Natural killer cell (primary cell): ENCODE results near the gene PSMC5. TPM values are rescaled to one million over a fixed set of nuclear protein-coding genes. Genes with fewer than 3 reads are reported as not detected.

ENCODE experiments used
- ATAC-seq, 3 donors: fragments of 150-1000 bp in 2 of 3; fragments of 200-7000 bp in 1 of 3; cut with Tn5 transposase; 1 replicate in 1 of 3; 2 replicates in 2 of 3; pipeline ENCODE4 v1.10.0; 2021; ENCODE audit warnings: mild to moderate bottlenecking in 2 of 3, moderate library complexity in 2 of 3
- DNase-seq, 2 donors: peaks; one replicate each; pipeline versions ENCODE4 v3.0.0 to v3.0.0-alpha.2; 2013 to 2021; ENCODE audit warnings: mixed read lengths in 1 of 2
- H3K27ac ChIP-seq: one replicate; pipeline ENCODE4 v1.5.1; 2013; ENCODE audit warnings: mild to moderate bottlenecking, low read length
- H3K27me3 ChIP-seq: one replicate; pipeline ENCODE4 v1.6.1; 2013; ENCODE audit warnings: low read length; ENCODE audit not compliant: control insufficient read depth, insufficient read depth
- H3K36me3 ChIP-seq: one replicate; pipeline ENCODE4 v1.6.1; 2013; ENCODE audit warnings: low read length; ENCODE audit not compliant: control insufficient read depth, insufficient read depth
- H3K4me1 ChIP-seq: one replicate; pipeline ENCODE4 v1.6.1; 2013; ENCODE audit warnings: low read length; ENCODE audit not compliant: control insufficient read depth, insufficient read depth
- H3K4me3 ChIP-seq: one replicate; pipeline ENCODE4 v1.5.1; 2013; ENCODE audit warnings: low read length
- H3K9me3 ChIP-seq: one replicate; pipeline ENCODE4 v1.6.1; 2013; ENCODE audit warnings: low read length; ENCODE audit not compliant: control insufficient read depth, insufficient read depth
- H3K27ac Mint-ChIP-seq, 2 donors: one replicate each; pipeline ENCODE4 v1.8.0; 2022; ENCODE audit warnings: mild to moderate bottlenecking in 2 of 2, mixed read lengths in 2 of 2, moderate library complexity in 1 of 2
- H3K27me3 Mint-ChIP-seq, 2 donors: one replicate each; pipeline ENCODE4 v1.8.0; 2022; ENCODE audit warnings: low read depth in 2 of 2, mixed read lengths in 2 of 2
- H3K36me3 Mint-ChIP-seq: one replicate; pipeline ENCODE4 v1.8.0; 2022; ENCODE audit warnings: mixed read lengths
- H3K4me1 Mint-ChIP-seq, 2 donors: one replicate each; pipeline ENCODE4 v1.8.0; 2022; ENCODE audit warnings: mixed read lengths in 2 of 2
- H3K4me3 Mint-ChIP-seq: one replicate; pipeline ENCODE4 v1.8.0; 2022; ENCODE audit warnings: mild to moderate bottlenecking, moderate library complexity, mixed read lengths
- H3K9me3 Mint-ChIP-seq, 2 donors: one replicate each; pipeline ENCODE4 v1.8.0; 2022; ENCODE audit warnings: mixed read lengths in 2 of 2
- CTCF ChIP-seq: fragments of 200-600 bp; IDR thresholded peaks from one replicate; pipeline ENCODE4 v1.8.0; 2022; ENCODE audit warnings: antibody characterized with exemption
- WGBS: methylation state at CpG from one replicate; pipeline ENCODE4 v1.1.7; 2013; ENCODE audit warnings: missing lambda C conversion rate; ENCODE audit not compliant: insufficient coverage; 5-methylcytosine and 5-hydroxymethylcytosine counted together
- intact Hi-C: fragments of 100-400 bp; cut with micrococcal nuclease; formaldehyde crosslinking; loops from one replicate; pipeline ENCODE4 v1.14.2; 2022
- total RNA-seq, 4 donors: library from RNA; stranded (reverse); fragments of 120-200 nt in 1 of 4; gene quantifications; one replicate each; pipeline versions ENCODE4 v1.2.3 to v1.2.4, GENCODE V29; 2013 to 2022

The PSMC5 gene
- total RNA-seq, 3 donors from 2014 or later (not counting 1 experiment from before 2014, with no cell fraction given), result 91.3 to 114 (median 100) TPM

GRCh38 chr17:63800783-63801182 is 26.4 kb upstream of the PSMC5 start:
- WGBS, result 100% methylated on average over 1 of the region's 1 CpG
- Histone ChIP-seq H3K4me1 (no peaks in the 10 kb centered on the region), H3K27me3 (no peaks in the 10 kb centered on the region), H3K36me3 (peaks cover 81% of the 10 kb centered on the region), H3K4me3 (no peak overlapping the region), H3K9me3 (no peaks in the 10 kb centered on the region), H3K27ac (no peak overlapping the region)
- H3K27ac Mint-ChIP-seq, result no peak overlapping the region
- intact Hi-C loops, result no loop called here
- no peak for TF ChIP-seq CTCF
- peaks cover 19% of the 10 kb centered on the region for H3K36me3 Mint-ChIP-seq
- no peaks in the 10 kb centered on the region for H3K27me3 Mint-ChIP-seq
- no peak overlapping the region for H3K4me3 Mint-ChIP-seq
- no peak for DNase-seq
- no peaks in the 10 kb centered on the region for H3K4me1 Mint-ChIP-seq
- no peaks in the 10 kb centered on the region for H3K9me3 Mint-ChIP-seq
- no peak for ATAC-seq

- intact Hi-C loops, result no loop called here
- ATAC-seq (no peak), DNase-seq (no peak)
- peak overlapping the region in 1 of 2 donors; percentile 48 for H3K27ac Mint-ChIP-seq
- peaks cover 27% of the 10 kb centered on the region for H3K36me3 Mint-ChIP-seq
- TF ChIP-seq CTCF, result no peak
- Histone ChIP-seq H3K36me3 (peaks cover 84% of the 10 kb centered on the region), H3K4me3 (no peak overlapping the region), H3K9me3 (no peaks in the 10 kb centered on the region), H3K4me1 (no peaks in the 10 kb centered on the region), H3K27ac (no peak overlapping the region), H3K27me3 (no peaks in the 10 kb centered on the region)
- H3K4me1 Mint-ChIP-seq, result no peaks in the 10 kb centered on the region
- no peaks in the 10 kb centered on the region for H3K9me3 Mint-ChIP-seq
- H3K4me3 Mint-ChIP-seq, result no peak overlapping the region
- H3K27me3 Mint-ChIP-seq, result no peaks in the 10 kb centered on the region
- 89% methylated on average over 1 of the region's 1 CpG for WGBS
Observed at GRCh38 chr17:63804328-63804727, 22.9 kb upstream of the PSMC5 start.

- H3K36me3 ChIP-seq, result peaks cover 84% of the 10 kb centered on the region
- H3K27ac ChIP-seq, result no peak overlapping the region
- ATAC-seq, result no peak
- Mint-ChIP-seq H3K4me3 (no peak overlapping the region), H3K36me3 (peaks cover 24% of the 10 kb centered on the region), H3K27me3 (no peaks in the 10 kb centered on the region), H3K9me3 (no peaks in the 10 kb centered on the region), H3K4me1 (no peaks in the 10 kb centered on the region), H3K27ac (no peak overlapping the region)
- TF ChIP-seq CTCF, result no peak
- no peak for DNase-seq
- intact Hi-C loops, result no loop called here
- no peak overlapping the region for H3K4me3 ChIP-seq
- no CpG with 5 or more reads among the region's 2 CpGs for WGBS
- H3K4me1 ChIP-seq, result no peaks in the 10 kb centered on the region
- no peaks in the 10 kb centered on the region for H3K9me3 ChIP-seq
- no peaks in the 10 kb centered on the region for H3K27me3 ChIP-seq
Observed at GRCh38 chr17:63805591-63805990, 21.6 kb upstream of the PSMC5 start.

- no peak for TF ChIP-seq CTCF
- ATAC-seq (no peak), DNase-seq (no peak)
- H3K27ac ChIP-seq, result no peak overlapping the region
- no peaks in the 10 kb centered on the region for H3K9me3 Mint-ChIP-seq
- no peak overlapping the region for H3K4me3 Mint-ChIP-seq
- WGBS, result 75% methylated on average over 7 of the region's 9 CpGs
- no peaks in the 10 kb centered on the region for H3K27me3 Mint-ChIP-seq
- peaks cover 37% of the 10 kb centered on the region for H3K36me3 Mint-ChIP-seq
- H3K27ac Mint-ChIP-seq, result no peak overlapping the region
- H3K4me3 ChIP-seq, result no peak overlapping the region
- no peaks in the 10 kb centered on the region for H3K9me3 ChIP-seq
- no peaks in the 10 kb centered on the region for H3K27me3 ChIP-seq
- H3K4me1 ChIP-seq, result no peaks in the 10 kb centered on the region
- H3K36me3 ChIP-seq, result peaks cover 93% of the 10 kb centered on the region
- no peaks in the 10 kb centered on the region for H3K4me1 Mint-ChIP-seq
- intact Hi-C loops, result no loop called here
Observed at GRCh38 chr17:63809970-63810369, 17.3 kb upstream of the PSMC5 start.
